Endothelial cell (in vitro differentiated cells): ENCODE measurements around the gene CINP. TPM values are rescaled to one million over a fixed set of nuclear protein-coding genes. Genes with fewer than 3 reads are reported as not detected.
A peak's percentile ranks its signal among the peaks of the same experiment; 100 is the strongest.

Experiments used
- DNase-seq: peaks from one replicate; pipeline ENCODE4 v3.0.0; 2021; ENCODE audit warnings: low spot score
- H3K27ac Mint-ChIP-seq: one replicate; pipeline ENCODE4 v1.8.0; 2021; ENCODE audit warnings: mixed read lengths, inconsistent platforms; ENCODE audit not compliant: unreplicated experiment
- H3K27me3 Mint-ChIP-seq: one replicate; pipeline ENCODE4 v1.8.0; 2021; ENCODE audit warnings: mild to moderate bottlenecking, moderate library complexity, mixed read lengths, inconsistent platforms; ENCODE audit not compliant: unreplicated experiment
- H3K36me3 Mint-ChIP-seq: one replicate; pipeline ENCODE4 v1.8.0; 2021; ENCODE audit warnings: mild to moderate bottlenecking, low read depth, mixed read lengths, inconsistent platforms; ENCODE audit not compliant: unreplicated experiment
- H3K4me1 Mint-ChIP-seq: one replicate; pipeline ENCODE4 v1.8.0; 2021; ENCODE audit warnings: mild to moderate bottlenecking, mixed read lengths, inconsistent platforms; ENCODE audit not compliant: unreplicated experiment
- H3K4me3 Mint-ChIP-seq: one replicate; pipeline ENCODE4 v1.8.0; 2021; ENCODE audit warnings: mild to moderate bottlenecking, mixed read lengths, inconsistent platforms; ENCODE audit not compliant: unreplicated experiment
- H3K9me3 Mint-ChIP-seq: one replicate; pipeline ENCODE4 v1.8.0; 2021; ENCODE audit warnings: mixed read lengths, inconsistent platforms; ENCODE audit not compliant: unreplicated experiment
- total RNA-seq: library from RNA; stranded (reverse); fragmentation: NEBNext Ultra II Directional; extraction: Animal tissue kit (Norgen Biotek cat#: 25700); gene quantifications from one replicate; pipeline ENCODE4 v1.2.1, GENCODE V29; 2021; ENCODE audit not compliant: unreplicated experiment
- TF ChIP-seq, protein P1 (sequence below): fragments of 200-600 bp; sonication (generic); IDR thresholded peaks from one replicate; pipeline ENCODE4 v1.5.0; 2021; ENCODE audit warnings: antibody characterized with exemption; ENCODE audit not compliant: unreplicated experiment

Gene CINP
- total RNA-seq, 1 donor from 2014 or later, result 26.1 TPM

DNA sequence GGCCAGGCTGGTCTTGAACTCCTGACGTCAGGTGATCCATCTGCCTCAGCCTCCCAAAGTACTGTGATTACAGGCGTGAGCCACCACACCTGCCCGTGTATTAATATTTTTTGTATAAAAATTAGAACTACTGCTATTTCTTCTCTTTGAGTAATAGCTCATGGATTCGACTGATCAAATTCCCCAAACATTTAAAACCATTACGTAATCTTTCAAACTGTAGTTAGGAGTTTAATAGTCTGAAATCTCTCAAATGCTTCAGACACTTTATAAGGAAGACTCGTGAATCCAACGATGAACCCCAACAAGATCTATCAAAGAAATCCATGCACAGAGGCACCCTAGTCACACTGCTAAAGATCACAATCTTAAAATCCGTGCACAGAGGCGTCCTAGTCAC, 16.1 kb upstream of the CINP start:
- Mint-ChIP-seq H3K36me3 (peaks cover 24% of the 10 kb centered on the region), H3K27ac (no peak overlapping the region), H3K9me3 (no peaks in the 10 kb centered on the region), H3K27me3 (no peaks in the 10 kb centered on the region), H3K4me1 (peaks cover 16% of the 10 kb centered on the region), H3K4me3 (peak overlapping the region; percentile 63)
- no peak for DNase-seq
- TF ChIP-seq, protein P1, sequence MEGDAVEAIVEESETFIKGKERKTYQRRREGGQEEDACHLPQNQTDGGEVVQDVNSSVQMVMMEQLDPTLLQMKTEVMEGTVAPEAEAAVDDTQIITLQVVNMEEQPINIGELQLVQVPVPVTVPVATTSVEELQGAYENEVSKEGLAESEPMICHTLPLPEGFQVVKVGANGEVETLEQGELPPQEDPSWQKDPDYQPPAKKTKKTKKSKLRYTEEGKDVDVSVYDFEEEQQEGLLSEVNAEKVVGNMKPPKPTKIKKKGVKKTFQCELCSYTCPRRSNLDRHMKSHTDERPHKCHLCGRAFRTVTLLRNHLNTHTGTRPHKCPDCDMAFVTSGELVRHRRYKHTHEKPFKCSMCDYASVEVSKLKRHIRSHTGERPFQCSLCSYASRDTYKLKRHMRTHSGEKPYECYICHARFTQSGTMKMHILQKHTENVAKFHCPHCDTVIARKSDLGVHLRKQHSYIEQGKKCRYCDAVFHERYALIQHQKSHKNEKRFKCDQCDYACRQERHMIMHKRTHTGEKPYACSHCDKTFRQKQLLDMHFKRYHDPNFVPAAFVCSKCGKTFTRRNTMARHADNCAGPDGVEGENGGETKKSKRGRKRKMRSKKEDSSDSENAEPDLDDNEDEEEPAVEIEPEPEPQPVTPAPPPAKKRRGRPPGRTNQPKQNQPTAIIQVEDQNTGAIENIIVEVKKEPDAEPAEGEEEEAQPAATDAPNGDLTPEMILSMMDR, result no peak

GRCh38 chr14:102377696-102378095, 15.0 kb upstream of the CINP start:
- H3K27me3 Mint-ChIP-seq, result no peaks in the 10 kb centered on the region
- TF ChIP-seq, protein P1, result no peak
- H3K9me3 Mint-ChIP-seq, result no peaks in the 10 kb centered on the region
- H3K36me3 Mint-ChIP-seq, result peaks cover 24% of the 10 kb centered on the region
- no peak overlapping the region for H3K4me3 Mint-ChIP-seq
- peaks cover 16% of the 10 kb centered on the region for H3K4me1 Mint-ChIP-seq
- no peak overlapping the region for H3K27ac Mint-ChIP-seq
- no peak for DNase-seq

DNA sequence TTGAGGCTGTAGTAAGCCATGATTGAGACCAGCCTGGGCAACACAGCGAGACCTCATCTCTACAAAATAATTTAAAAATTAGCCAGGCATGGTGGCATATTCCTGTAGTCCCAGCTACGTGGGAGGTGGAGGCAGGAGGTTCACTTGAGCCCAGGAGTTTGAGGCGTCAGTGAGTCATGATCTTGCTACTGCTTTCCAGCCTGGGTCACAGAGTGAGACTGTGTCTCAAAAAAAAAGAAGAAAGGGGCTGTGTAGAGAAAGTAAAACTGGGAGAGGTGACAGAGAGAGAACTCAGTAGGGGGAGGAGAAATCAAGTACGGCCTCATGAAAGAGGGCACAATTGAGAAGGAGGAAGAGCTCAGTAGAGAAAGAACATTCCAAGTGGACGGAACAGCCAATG, 12.4 kb upstream of the CINP start:
- H3K36me3 Mint-ChIP-seq, result peaks cover 21% of the 10 kb centered on the region
- H3K4me1 Mint-ChIP-seq, result peaks cover 16% of the 10 kb centered on the region
- DNase-seq, result no peak
- H3K4me3 Mint-ChIP-seq, result no peak overlapping the region
- H3K9me3 Mint-ChIP-seq, result no peaks in the 10 kb centered on the region
- H3K27ac Mint-ChIP-seq, result no peak overlapping the region
- TF ChIP-seq, protein P1, result no peak
- H3K27me3 Mint-ChIP-seq, result peaks cover 5% of the 10 kb centered on the region

GRCh38 chr14:102374264-102374663, 11.6 kb upstream of the CINP start:
- peaks cover 14% of the 10 kb centered on the region for H3K36me3 Mint-ChIP-seq
- no peak for DNase-seq
- H3K9me3 Mint-ChIP-seq, result no peaks in the 10 kb centered on the region
- no peak overlapping the region for H3K27ac Mint-ChIP-seq
- no peak overlapping the region for H3K4me3 Mint-ChIP-seq
- H3K4me1 Mint-ChIP-seq, result peaks cover 16% of the 10 kb centered on the region
- TF ChIP-seq, protein P1, result no peak
- peaks cover 5% of the 10 kb centered on the region for H3K27me3 Mint-ChIP-seq

DNA sequence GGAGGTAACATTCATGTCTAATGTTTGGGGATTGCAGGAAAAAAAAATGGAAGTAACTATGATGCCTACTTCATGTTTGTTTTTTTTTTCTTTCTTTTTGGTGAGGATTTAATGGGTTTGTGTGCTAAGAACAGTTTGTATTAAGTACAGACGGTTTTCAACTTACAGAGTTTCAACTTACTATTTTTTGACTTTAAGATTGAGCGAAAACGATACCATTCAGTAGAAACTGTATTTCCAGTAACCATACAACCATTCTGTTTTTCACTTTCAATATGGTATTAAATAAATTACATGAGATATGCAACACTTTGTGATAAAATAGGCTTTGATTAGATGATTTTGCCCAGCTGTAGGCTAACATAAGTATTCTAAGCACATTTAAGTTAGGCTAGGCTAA, 10.4 kb upstream of the CINP start:
- Mint-ChIP-seq H3K4me1 (peaks cover 16% of the 10 kb centered on the region), H3K9me3 (no peaks in the 10 kb centered on the region), H3K27ac (no peak overlapping the region), H3K27me3 (peaks cover 5% of the 10 kb centered on the region), H3K4me3 (no peak overlapping the region), H3K36me3 (peaks cover 6% of the 10 kb centered on the region)
- TF ChIP-seq, protein P1, result no peak
- no peak for DNase-seq
